Measurements from ENCODE around the gene PDHA1.
A peak's percentile ranks its signal among the peaks of the same experiment; 100 is the strongest.

The PDHA1 gene

DNA sequence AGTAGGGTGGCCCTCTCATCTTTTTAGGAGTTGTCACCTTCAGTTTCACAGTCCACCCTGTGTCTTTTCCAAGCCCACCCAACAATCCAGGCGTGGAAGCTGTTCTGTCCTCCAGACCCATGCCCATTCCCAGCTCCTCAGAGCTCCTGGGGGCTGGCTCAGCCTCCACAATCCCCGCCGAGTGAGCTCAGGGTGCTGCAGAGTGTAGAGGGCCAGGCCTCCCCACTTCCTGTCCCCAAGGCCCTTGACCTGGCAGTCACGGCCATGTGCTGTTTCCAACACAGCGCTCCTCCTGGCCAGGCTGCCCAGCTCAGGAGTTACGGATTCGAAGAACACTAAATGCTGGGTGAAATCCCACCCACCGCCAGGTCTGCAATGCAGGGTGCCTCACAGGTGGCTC, 31.8 kb downstream of the PDHA1 start:
- DNase-seq, result no peak

DNA sequence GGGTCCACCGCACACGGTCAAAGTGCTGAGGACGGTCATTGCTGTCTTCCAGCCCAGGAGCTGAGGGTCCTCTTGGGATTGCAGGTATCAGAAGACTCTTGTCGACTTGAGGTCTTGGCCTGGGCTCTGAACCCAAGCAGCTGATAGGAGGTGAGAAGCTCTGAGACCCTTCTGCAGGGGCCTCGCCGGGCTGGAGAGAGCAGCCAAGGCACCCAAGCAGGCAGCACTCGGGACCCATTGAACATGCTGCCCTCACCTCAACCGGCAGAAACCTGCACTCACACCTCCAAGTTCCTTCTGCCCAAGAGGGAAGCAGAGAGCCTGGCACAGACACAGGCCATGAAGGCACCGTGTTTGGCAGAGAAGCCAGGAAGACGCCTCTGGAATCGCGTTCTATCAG, 34.1 kb downstream of the PDHA1 start:
- DNase-seq, result no peak

GRCh38 chrX:19381326-19381725, 37.6 kb downstream of the PDHA1 start:
- DNase-seq, result no peak

GRCh38 chrX:19382555-19383145, 38.9 kb downstream of the PDHA1 start:
- peak in 22 of 56 donors; percentile 0 to 49 (median 6) for DNase-seq

DNA sequence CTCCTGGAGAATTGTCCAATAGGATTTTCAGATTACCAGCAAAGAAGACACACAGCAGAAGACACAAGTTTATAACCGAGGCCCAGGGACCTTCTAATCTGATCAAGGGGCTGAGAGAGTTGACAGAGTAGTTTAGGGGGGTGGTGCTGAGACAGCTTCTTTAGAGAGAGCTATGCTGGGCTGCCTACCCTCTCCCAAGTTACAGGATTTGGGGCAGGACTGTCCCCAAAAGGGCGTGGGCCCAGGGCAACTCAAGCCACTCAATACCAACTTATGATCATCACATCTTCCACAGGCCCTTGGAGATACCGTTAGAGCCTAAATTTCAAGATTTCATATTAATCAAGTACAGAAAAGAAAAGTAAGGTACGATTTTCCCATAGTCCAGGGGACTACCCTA, 43.0 kb downstream of the PDHA1 start:
- no peak for DNase-seq

GRCh38 chrX:19388064-19388679, 44.4 kb downstream of the PDHA1 start:
- DNase-seq, result no peak

DNA sequence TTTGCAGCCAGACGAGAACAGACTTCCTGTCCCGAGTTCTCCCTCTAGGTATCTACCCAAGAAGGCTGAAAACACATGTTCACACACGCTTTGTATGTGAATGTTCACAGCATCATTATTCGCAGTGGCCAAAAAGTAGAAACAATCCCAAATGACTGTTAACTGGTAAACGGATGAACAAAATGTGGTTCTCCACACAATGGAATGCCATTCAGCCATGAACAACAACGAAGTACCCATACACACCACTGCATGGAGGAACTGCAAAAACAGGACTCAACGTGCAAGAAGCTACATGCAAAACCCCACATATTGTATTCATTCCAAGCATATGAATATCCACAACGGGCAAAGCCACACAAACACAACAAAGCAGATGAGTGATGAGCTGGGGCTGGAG, 45.0 kb downstream of the PDHA1 start:
- no peak for DNase-seq

- DNase-seq, result no peak
These were observed 45.6 kb downstream of the PDHA1 start for GRCh38 chrX:19389227-19389845.

GRCh38 chrX:19392078-19392477, 48.4 kb downstream of the PDHA1 start:
- no peak for DNase-seq

DNA sequence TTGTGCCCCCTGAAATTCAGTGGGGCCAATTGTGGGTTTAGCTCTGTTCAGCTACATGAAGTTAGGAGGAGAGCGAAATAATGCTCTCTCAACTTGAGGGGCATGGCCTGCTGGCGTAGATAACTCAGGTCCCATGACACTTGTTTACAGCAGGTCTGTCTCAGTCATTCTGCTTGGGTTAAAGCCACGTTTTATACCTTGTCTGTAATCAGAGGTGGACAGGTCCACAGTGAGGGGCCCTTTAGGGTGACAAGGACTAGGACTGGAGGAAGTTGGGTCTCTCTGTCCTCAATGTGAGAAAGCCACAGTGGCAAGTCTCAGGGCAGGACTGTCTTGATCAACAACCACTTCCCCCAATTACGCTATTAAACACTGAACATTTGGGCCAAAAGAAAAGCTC, 49.0 kb downstream of the PDHA1 start:
- DNase-seq, result no peak

GRCh38 chrX:19403696-19404095, 60.0 kb downstream of the PDHA1 start:
- no peak for DNase-seq

DNA sequence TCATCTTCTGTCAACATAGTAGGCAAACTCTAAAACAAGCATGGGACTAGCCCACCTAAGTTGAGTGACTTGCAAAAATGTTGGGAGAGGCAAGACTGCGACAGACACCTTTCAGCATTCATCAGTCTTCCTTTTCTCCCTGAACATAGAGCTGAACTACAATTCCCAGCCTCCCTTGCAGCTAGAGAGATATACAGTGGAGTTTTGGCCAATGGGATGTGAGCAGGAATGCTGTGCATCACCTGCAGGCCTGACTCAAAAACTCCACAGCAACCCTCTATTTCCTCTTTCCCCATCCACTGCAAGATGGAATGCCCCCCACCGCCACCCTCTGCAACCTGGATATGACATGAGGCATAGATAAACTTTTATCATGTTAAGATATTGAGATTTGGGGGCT, 66.5 kb downstream of the PDHA1 start:
- no peak for DNase-seq

Measured in amygdala (tissue), 56 donors.